SK-N-SH (cell line): ENCODE measurements around the gene STX11.

ENCODE experiments used
- CTCF ChIP-seq: fragments of 200-600 bp; sonication (generic); IDR thresholded peaks from 2 replicates; pipeline ENCODE4 v1.6.1; 2017; ENCODE audit warnings: antibody characterized with exemption, mild to moderate bottlenecking, moderate library complexity
- EP300 ChIP-seq, 2 experiments: IDR thresholded peaks; 2 replicates each; pipeline versions ENCODE4 v1.4.0 to v1.6.1; 2012; ENCODE audit warnings: borderline replicate concordance in 1 of 2, low read depth in 1 of 2, low read length in 1 of 2
- JUND ChIP-seq: IDR thresholded peaks from 2 replicates; pipeline ENCODE4 v1.4.0; 2012
- MAX ChIP-seq: IDR thresholded peaks from 2 replicates; pipeline ENCODE4 v1.4.0; 2012; ENCODE audit warnings: low read depth
- POLR2AphosphoS5 ChIP-seq: IDR thresholded peaks from 2 replicates; pipeline ENCODE4 v1.6.1; 2012; ENCODE audit warnings: low read depth, low read length
- TAF1 ChIP-seq: IDR thresholded peaks from 2 replicates; pipeline ENCODE4 v1.6.1; 2012; ENCODE audit warnings: low read depth, mild to moderate bottlenecking, low read length, moderate library complexity, borderline replicate concordance

DNA sequence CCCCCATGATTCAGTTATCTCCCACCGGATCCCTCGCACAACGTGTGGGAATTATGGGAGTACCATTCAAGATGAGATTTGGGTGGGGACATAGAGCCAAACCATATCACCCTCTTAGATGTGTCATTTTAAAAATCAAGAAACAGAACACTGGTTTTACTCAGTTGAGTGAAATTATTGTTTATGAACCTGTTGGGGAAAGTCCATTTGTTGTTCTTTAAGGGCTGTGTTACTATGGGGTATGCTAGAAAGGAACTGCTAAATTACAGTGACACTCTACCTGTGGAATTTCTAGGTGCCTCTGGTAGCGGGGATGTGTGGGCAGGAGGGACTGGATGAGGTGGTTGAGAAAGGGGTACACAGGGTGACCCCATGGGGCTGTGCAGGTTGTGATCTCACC lies 28.9 kb downstream of the STX11 start:
- no peak for TF ChIP-seq CTCF
- TF ChIP-seq MAX, result no peak
- TF ChIP-seq JUND, result no peak
- TF ChIP-seq POLR2AphosphoS5, result no peak
- TF ChIP-seq EP300 (IDR thresholded peaks at IDR 0.05; ENCODE audit: borderline replicate concordance in 1 of 2, low read depth in 1 of 2, low read length in 1 of 2), result no peak
- no peak for TF ChIP-seq TAF1
